ENCODE results near the gene AUTS2.

The AUTS2 gene

GRCh38 chr7:69600710-69601519 is 2.6 kb downstream of the AUTS2 start:
- no peak for DNase-seq

GRCh38 chr7:69602522-69602921 is 4.2 kb downstream of the AUTS2 start:
- no peak for DNase-seq

GRCh38 chr7:69603351-69603750 is 5.1 kb downstream of the AUTS2 start:
- no peak for DNase-seq

- DNase-seq, result no peak
Measured at GRCh38 chr7:69603937-69604494, 5.7 kb downstream of the AUTS2 start.

- no peak for DNase-seq
Measured at GRCh38 chr7:69605070-69605469, 6.8 kb downstream of the AUTS2 start.

- DNase-seq, result no peak
Measured at GRCh38 chr7:69605546-69605945, 7.3 kb downstream of the AUTS2 start.

- DNase-seq, result no peak
Measured at GRCh38 chr7:69608049-69608448, 9.8 kb downstream of the AUTS2 start.

GRCh38 chr7:69608878-69609277 is 10.6 kb downstream of the AUTS2 start:
- DNase-seq, result no peak

GRCh38 chr7:69609541-69610373 is 11.5 kb downstream of the AUTS2 start:
- no peak for DNase-seq

GRCh38 chr7:69610374-69611084 is 12.3 kb downstream of the AUTS2 start:
- no peak for DNase-seq

GRCh38 chr7:69612981-69613380 is 14.7 kb downstream of the AUTS2 start:
- no peak for DNase-seq

GRCh38 chr7:69613846-69614245 is 15.6 kb downstream of the AUTS2 start:
- no peak for DNase-seq

GRCh38 chr7:69615685-69616084 is 17.4 kb downstream of the AUTS2 start:
- DNase-seq, result no peak

GRCh38 chr7:69617364-69617763 is 19.1 kb downstream of the AUTS2 start:
- no peak for DNase-seq

GRCh38 chr7:69619054-69619453 is 20.8 kb downstream of the AUTS2 start:
- DNase-seq, result no peak

- no peak for DNase-seq
Measured at GRCh38 chr7:69619635-69620034, 21.4 kb downstream of the AUTS2 start.

- peak; percentile 8 for DNase-seq
Measured at GRCh38 chr7:69620063-69620462, 21.8 kb downstream of the AUTS2 start.

- no peak for DNase-seq
Measured at GRCh38 chr7:69620650-69621049, 22.4 kb downstream of the AUTS2 start.

- DNase-seq, result peak; percentile 7
Measured at GRCh38 chr7:69622014-69622835, 23.9 kb downstream of the AUTS2 start.

GRCh38 chr7:69622960-69623359 is 24.7 kb downstream of the AUTS2 start:
- DNase-seq, result no peak

GRCh38 chr7:69624435-69625230 is 26.4 kb downstream of the AUTS2 start:
- DNase-seq, result peak; percentile 23
